H1 (cell line): ENCODE measurements around the gene ZNF407. TPM values are rescaled to one million over a fixed set of nuclear protein-coding genes. Genes with fewer than 3 reads are reported as not detected.

Experiments used
- CEBPB ChIP-seq: IDR thresholded peaks from 2 replicates; pipeline ENCODE4 v1.6.1; 2012; ENCODE audit warnings: low read depth, low read length
- CTBP2 ChIP-seq: IDR thresholded peaks from 2 replicates; pipeline ENCODE4 v1.7.0; 2011; ENCODE audit warnings: borderline replicate concordance, mild to moderate bottlenecking, moderate library complexity, mixed read lengths, low read length; ENCODE audit not compliant: insufficient read depth, insufficient read length
- MAFK ChIP-seq: IDR thresholded peaks from 2 replicates; pipeline ENCODE4 v1.6.1; 2012; ENCODE audit warnings: low read depth, mild to moderate bottlenecking, improper control_type of control experiment, low read length
- ZNF274 ChIP-seq: IDR thresholded peaks from 2 replicates; pipeline ENCODE4 v1.7.0; 2012; ENCODE audit warnings: low read length, borderline replicate concordance; ENCODE audit errors: extremely low read depth
- polyA plus RNA-seq, 7 experiments: library from polyadenylated mRNA; depleted of rRNA in 3 of 7; stranded (reverse) in 5 of 7; unstranded in 2 of 7; fragments of >200 nt in 5 of 7; fragments of 200-250 nt in 2 of 7; gene quantifications; 1 replicate in 5 of 7; 2 replicates in 1 of 7; 4 replicates in 1 of 7; pipeline versions ENCODE4 v1.2.1 to v1.2.3, GENCODE V29; 2011 to 2013; ENCODE audit warnings: missing spikeins in 2 of 7, mixed read lengths in 2 of 7
- total RNA-seq: library from RNA; stranded (reverse); fragmentation: NEBNext Ultra II Directional; extraction: Animal tissue kit (Norgen Biotek cat#: 25700); gene quantifications from 2 replicates; pipeline ENCODE4 v1.2.1, GENCODE V29; 2021
- TF ChIP-seq, protein P1 (sequence below): fragments of 300-600 bp; sonication (generic); IDR thresholded peaks from 2 replicates; pipeline ENCODE4 v1.7.1; 2012; ENCODE audit warnings: low read length, moderate library complexity, mild to moderate bottlenecking, inconsistent platforms; ENCODE audit not compliant: insufficient replicate concordance
- TF ChIP-seq, protein P2 (sequence below): IDR thresholded peaks from 2 replicates; pipeline ENCODE4 v1.6.1; 2012; ENCODE audit warnings: low read length, inconsistent platforms

Gene ZNF407
- total and polyA plus RNA-seq, 2 of the 8 experiments (the other 6 are each of a cell fraction or from before 2014, with no cell fraction given): 1.5 to 6.8 TPM

DNA sequence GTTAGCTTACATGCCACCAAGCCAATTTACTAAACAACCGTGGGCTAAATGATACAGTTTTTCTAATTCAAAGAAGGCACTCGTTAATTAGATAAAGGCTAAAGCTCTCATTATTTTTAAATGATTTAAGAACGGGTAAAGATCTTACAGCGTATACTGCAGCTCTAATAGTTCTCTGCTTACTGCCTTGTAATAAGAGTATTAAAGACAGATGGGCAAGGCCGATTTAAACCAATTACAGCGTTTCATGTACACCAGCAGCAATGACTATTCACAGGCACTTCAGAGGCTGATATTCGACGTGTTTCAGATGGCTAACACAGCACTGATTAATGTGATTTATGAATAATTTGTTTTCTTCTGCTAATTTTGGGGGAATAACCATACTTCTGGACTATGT is 259.3 kb downstream of the ZNF407 start (continued):
- TF ChIP-seq, protein P1, sequence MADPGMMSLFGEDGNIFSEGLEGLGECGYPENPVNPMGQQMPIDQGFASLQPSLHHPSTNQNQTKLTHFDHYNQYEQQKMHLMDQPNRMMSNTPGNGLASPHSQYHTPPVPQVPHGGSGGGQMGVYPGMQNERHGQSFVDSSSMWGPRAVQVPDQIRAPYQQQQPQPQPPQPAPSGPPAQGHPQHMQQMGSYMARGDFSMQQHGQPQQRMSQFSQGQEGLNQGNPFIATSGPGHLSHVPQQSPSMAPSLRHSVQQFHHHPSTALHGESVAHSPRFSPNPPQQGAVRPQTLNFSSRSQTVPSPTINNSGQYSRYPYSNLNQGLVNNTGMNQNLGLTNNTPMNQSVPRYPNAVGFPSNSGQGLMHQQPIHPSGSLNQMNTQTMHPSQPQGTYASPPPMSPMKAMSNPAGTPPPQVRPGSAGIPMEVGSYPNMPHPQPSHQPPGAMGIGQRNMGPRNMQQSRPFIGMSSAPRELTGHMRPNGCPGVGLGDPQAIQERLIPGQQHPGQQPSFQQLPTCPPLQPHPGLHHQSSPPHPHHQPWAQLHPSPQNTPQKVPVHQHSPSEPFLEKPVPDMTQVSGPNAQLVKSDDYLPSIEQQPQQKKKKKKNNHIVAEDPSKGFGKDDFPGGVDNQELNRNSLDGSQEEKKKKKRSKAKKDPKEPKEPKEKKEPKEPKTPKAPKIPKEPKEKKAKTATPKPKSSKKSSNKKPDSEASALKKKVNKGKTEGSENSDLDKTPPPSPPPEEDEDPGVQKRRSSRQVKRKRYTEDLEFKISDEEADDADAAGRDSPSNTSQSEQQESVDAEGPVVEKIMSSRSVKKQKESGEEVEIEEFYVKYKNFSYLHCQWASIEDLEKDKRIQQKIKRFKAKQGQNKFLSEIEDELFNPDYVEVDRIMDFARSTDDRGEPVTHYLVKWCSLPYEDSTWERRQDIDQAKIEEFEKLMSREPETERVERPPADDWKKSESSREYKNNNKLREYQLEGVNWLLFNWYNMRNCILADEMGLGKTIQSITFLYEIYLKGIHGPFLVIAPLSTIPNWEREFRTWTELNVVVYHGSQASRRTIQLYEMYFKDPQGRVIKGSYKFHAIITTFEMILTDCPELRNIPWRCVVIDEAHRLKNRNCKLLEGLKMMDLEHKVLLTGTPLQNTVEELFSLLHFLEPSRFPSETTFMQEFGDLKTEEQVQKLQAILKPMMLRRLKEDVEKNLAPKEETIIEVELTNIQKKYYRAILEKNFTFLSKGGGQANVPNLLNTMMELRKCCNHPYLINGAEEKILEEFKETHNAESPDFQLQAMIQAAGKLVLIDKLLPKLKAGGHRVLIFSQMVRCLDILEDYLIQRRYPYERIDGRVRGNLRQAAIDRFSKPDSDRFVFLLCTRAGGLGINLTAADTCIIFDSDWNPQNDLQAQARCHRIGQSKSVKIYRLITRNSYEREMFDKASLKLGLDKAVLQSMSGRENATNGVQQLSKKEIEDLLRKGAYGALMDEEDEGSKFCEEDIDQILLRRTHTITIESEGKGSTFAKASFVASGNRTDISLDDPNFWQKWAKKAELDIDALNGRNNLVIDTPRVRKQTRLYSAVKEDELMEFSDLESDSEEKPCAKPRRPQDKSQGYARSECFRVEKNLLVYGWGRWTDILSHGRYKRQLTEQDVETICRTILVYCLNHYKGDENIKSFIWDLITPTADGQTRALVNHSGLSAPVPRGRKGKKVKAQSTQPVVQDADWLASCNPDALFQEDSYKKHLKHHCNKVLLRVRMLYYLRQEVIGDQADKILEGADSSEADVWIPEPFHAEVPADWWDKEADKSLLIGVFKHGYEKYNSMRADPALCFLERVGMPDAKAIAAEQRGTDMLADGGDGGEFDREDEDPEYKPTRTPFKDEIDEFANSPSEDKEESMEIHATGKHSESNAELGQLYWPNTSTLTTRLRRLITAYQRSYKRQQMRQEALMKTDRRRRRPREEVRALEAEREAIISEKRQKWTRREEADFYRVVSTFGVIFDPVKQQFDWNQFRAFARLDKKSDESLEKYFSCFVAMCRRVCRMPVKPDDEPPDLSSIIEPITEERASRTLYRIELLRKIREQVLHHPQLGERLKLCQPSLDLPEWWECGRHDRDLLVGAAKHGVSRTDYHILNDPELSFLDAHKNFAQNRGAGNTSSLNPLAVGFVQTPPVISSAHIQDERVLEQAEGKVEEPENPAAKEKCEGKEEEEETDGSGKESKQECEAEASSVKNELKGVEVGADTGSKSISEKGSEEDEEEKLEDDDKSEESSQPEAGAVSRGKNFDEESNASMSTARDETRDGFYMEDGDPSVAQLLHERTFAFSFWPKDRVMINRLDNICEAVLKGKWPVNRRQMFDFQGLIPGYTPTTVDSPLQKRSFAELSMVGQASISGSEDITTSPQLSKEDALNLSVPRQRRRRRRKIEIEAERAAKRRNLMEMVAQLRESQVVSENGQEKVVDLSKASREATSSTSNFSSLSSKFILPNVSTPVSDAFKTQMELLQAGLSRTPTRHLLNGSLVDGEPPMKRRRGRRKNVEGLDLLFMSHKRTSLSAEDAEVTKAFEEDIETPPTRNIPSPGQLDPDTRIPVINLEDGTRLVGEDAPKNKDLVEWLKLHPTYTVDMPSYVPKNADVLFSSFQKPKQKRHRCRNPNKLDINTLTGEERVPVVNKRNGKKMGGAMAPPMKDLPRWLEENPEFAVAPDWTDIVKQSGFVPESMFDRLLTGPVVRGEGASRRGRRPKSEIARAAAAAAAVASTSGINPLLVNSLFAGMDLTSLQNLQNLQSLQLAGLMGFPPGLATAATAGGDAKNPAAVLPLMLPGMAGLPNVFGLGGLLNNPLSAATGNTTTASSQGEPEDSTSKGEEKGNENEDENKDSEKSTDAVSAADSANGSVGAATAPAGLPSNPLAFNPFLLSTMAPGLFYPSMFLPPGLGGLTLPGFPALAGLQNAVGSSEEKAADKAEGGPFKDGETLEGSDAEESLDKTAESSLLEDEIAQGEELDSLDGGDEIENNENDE: no peak
- TF ChIP-seq MAFK (no peak), ZNF274 (no peak), CTBP2 (no peak), CEBPB (no peak)
- TF ChIP-seq, protein P2, sequence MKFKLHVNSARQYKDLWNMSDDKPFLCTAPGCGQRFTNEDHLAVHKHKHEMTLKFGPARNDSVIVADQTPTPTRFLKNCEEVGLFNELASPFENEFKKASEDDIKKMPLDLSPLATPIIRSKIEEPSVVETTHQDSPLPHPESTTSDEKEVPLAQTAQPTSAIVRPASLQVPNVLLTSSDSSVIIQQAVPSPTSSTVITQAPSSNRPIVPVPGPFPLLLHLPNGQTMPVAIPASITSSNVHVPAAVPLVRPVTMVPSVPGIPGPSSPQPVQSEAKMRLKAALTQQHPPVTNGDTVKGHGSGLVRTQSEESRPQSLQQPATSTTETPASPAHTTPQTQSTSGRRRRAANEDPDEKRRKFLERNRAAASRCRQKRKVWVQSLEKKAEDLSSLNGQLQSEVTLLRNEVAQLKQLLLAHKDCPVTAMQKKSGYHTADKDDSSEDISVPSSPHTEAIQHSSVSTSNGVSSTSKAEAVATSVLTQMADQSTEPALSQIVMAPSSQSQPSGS: no peak
